Limb (tissue), 2 donors: ENCODE measurements around the gene HLA-DPA1.

ENCODE experiments used
- DNase-seq, 2 donors: peaks; one replicate each; pipeline ENCODE4 v3.0.0-alpha.2; 2016; ENCODE audit errors: extremely low spot score in 2 of 2

HLA-DPA1 gene

GRCh38 chr6:33018418-33018817 lies 55.0 kb downstream of the HLA-DPA1 start:
- no peak for DNase-seq

GRCh38 chr6:33017694-33018353 lies 55.6 kb downstream of the HLA-DPA1 start:
- no peak for DNase-seq

DNA sequence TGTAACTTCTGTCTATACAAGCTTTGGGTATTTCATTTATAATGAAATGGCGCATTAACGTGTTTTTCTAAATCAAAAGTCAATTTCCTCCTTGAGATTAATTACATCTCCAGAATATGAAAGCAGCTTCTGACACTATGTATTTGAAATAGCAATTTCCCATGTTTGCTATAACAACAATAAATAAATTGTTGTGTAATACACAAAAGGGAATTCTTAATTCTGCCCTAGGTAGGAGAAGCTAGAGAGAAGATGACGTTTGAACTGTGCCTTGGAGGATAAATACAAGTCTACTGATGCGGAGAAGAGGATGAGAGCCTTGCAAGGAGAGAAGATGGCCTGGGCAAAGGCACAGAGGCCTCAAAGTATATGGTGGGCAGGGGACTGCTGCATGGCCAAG lies 56.4 kb downstream of the HLA-DPA1 start:
- DNase-seq = no peak

- DNase-seq = no peak
Measured at GRCh38 chr6:33015798-33016197, 57.7 kb downstream of the HLA-DPA1 start.

DNA sequence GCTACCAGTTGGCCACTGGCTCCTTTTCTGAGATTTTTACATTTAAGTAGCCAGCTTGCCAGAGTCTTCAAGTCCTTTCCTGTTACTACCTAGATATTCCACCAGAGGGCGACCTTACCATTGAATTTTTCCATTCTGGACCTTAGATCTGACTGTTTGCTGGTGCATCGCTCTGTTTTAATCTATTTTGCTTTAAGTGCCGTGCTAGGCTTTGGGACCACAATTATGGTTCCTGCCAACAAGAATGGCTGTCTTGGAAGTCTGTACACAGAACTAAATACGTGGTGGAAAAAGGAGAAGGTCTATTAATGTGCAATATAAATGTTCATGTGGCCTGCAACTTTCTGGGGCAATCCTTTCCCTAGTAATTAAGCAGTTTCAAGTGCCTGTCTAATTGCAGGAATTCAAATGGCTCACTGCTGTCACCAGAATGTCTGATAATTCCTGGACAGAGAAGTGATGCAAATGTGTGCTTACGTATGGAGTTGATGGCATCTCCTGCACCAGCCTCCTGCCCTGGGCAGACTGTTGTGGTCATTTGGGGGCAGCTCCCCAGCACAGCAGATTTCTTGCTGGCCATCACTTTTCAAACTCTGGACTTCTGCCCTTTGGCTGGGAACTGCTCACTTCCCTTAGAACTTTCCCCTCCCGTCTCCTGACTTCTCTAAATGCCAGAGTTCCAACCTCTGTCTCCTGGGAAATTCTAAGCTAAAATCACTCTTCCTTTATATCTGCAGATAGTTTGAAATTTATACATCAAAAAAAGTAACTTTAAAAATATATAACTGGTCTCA lies 58.4 kb downstream of the HLA-DPA1 start:
- peak; percentile 57 to 76 for DNase-seq
